Measurements from ENCODE around the gene PTPDC1.

Gene PTPDC1

GRCh38 chr9:94139672-94140417 lies 55.6 kb downstream of the PTPDC1 start:
- H3K4me1 ChIP-seq (ENCODE audit: control insufficient read depth, insufficient read depth, low read length, poor library complexity, severe bottlenecking): no peaks in the 10 kb centered on the region
- no peaks in the 10 kb centered on the region for H3K9me3 ChIP-seq (ENCODE audit: control insufficient read depth, low read length)
- H3K27me3 ChIP-seq (replicated peaks; ENCODE audit: control insufficient read depth, insufficient read depth, low read length, poor library complexity, severe bottlenecking): no peaks in the 10 kb centered on the region
- no peak for DNase-seq
- no peak overlapping the region for H3K4me3 ChIP-seq (ENCODE audit: insufficient read depth, low read depth, low read length, poor library complexity, severe bottlenecking)
- no peaks in the 10 kb centered on the region for H3K36me3 ChIP-seq (ENCODE audit: control insufficient read depth, insufficient read depth, low read length)
- no peak overlapping the region for H3K27ac ChIP-seq (ENCODE audit: insufficient read depth, low read length, poor library complexity, severe bottlenecking)

GRCh38 chr9:94140418-94140780 lies 56.1 kb downstream of the PTPDC1 start:
- Histone ChIP-seq H3K36me3 (ENCODE audit: control insufficient read depth, insufficient read depth, low read length) (no peaks in the 10 kb centered on the region), H3K27me3 (replicated peaks; ENCODE audit: control insufficient read depth, insufficient read depth, low read length, poor library complexity, severe bottlenecking) (no peaks in the 10 kb centered on the region), H3K4me3 (ENCODE audit: insufficient read depth, low read depth, low read length, poor library complexity, severe bottlenecking) (no peak overlapping the region), H3K4me1 (ENCODE audit: control insufficient read depth, insufficient read depth, low read length, poor library complexity, severe bottlenecking) (no peaks in the 10 kb centered on the region), H3K27ac (ENCODE audit: insufficient read depth, low read length, poor library complexity, severe bottlenecking) (no peak overlapping the region), H3K9me3 (ENCODE audit: control insufficient read depth, low read length) (no peaks in the 10 kb centered on the region)
- no peak for DNase-seq

GRCh38 chr9:94140791-94141790 lies 56.8 kb downstream of the PTPDC1 start:
- no peaks in the 10 kb centered on the region for H3K36me3 ChIP-seq (ENCODE audit: control insufficient read depth, insufficient read depth, low read length)
- H3K27ac ChIP-seq (ENCODE audit: insufficient read depth, low read length, poor library complexity, severe bottlenecking): no peak overlapping the region
- H3K4me1 ChIP-seq (ENCODE audit: control insufficient read depth, insufficient read depth, low read length, poor library complexity, severe bottlenecking): no peaks in the 10 kb centered on the region
- DNase-seq: no peak
- H3K4me3 ChIP-seq (ENCODE audit: insufficient read depth, low read depth, low read length, poor library complexity, severe bottlenecking): no peak overlapping the region
- H3K9me3 ChIP-seq (ENCODE audit: control insufficient read depth, low read length): no peaks in the 10 kb centered on the region
- H3K27me3 ChIP-seq (replicated peaks; ENCODE audit: control insufficient read depth, insufficient read depth, low read length, poor library complexity, severe bottlenecking): no peaks in the 10 kb centered on the region

GRCh38 chr9:94142353-94142752 lies 58.1 kb downstream of the PTPDC1 start:
- Histone ChIP-seq H3K4me1 (ENCODE audit: control insufficient read depth, insufficient read depth, low read length, poor library complexity, severe bottlenecking) (no peaks in the 10 kb centered on the region), H3K4me3 (ENCODE audit: insufficient read depth, low read depth, low read length, poor library complexity, severe bottlenecking) (no peak overlapping the region), H3K9me3 (ENCODE audit: control insufficient read depth, low read length) (no peaks in the 10 kb centered on the region), H3K36me3 (ENCODE audit: control insufficient read depth, insufficient read depth, low read length) (no peaks in the 10 kb centered on the region), H3K27ac (ENCODE audit: insufficient read depth, low read length, poor library complexity, severe bottlenecking) (no peak overlapping the region), H3K27me3 (replicated peaks; ENCODE audit: control insufficient read depth, insufficient read depth, low read length, poor library complexity, severe bottlenecking) (no peaks in the 10 kb centered on the region)
- DNase-seq: no peak

GRCh38 chr9:94144394-94144793 lies 60.1 kb downstream of the PTPDC1 start:
- Histone ChIP-seq H3K27ac (ENCODE audit: insufficient read depth, low read length, poor library complexity, severe bottlenecking) (no peak overlapping the region), H3K4me1 (ENCODE audit: control insufficient read depth, insufficient read depth, low read length, poor library complexity, severe bottlenecking) (no peaks in the 10 kb centered on the region), H3K36me3 (ENCODE audit: control insufficient read depth, insufficient read depth, low read length) (no peaks in the 10 kb centered on the region), H3K4me3 (ENCODE audit: insufficient read depth, low read depth, low read length, poor library complexity, severe bottlenecking) (no peak overlapping the region), H3K27me3 (replicated peaks; ENCODE audit: control insufficient read depth, insufficient read depth, low read length, poor library complexity, severe bottlenecking) (no peaks in the 10 kb centered on the region), H3K9me3 (ENCODE audit: control insufficient read depth, low read length) (no peaks in the 10 kb centered on the region)
- DNase-seq: no peak

GRCh38 chr9:94145640-94146039 lies 61.4 kb downstream of the PTPDC1 start:
- no peak overlapping the region for H3K27ac ChIP-seq (ENCODE audit: insufficient read depth, low read length, poor library complexity, severe bottlenecking)
- no peak for DNase-seq

GRCh38 chr9:94147776-94148175 lies 63.5 kb downstream of the PTPDC1 start:
- Histone ChIP-seq H3K27me3 (replicated peaks; ENCODE audit: control insufficient read depth, insufficient read depth, low read length, poor library complexity, severe bottlenecking) (no peaks in the 10 kb centered on the region), H3K36me3 (ENCODE audit: control insufficient read depth, insufficient read depth, low read length) (no peaks in the 10 kb centered on the region), H3K4me3 (ENCODE audit: insufficient read depth, low read depth, low read length, poor library complexity, severe bottlenecking) (no peak overlapping the region), H3K9me3 (ENCODE audit: control insufficient read depth, low read length) (no peaks in the 10 kb centered on the region), H3K27ac (ENCODE audit: insufficient read depth, low read length, poor library complexity, severe bottlenecking) (no peak overlapping the region), H3K4me1 (ENCODE audit: control insufficient read depth, insufficient read depth, low read length, poor library complexity, severe bottlenecking) (no peaks in the 10 kb centered on the region)
- DNase-seq: no peak

More at GRCh38 chr9:94145640-94146039, 61.4 kb downstream of the PTPDC1 start:
- H3K4me3 ChIP-seq (ENCODE audit: insufficient read depth, low read depth, low read length, poor library complexity, severe bottlenecking): no peak overlapping the region
- H3K9me3 ChIP-seq (ENCODE audit: control insufficient read depth, low read length): no peaks in the 10 kb centered on the region
- no peaks in the 10 kb centered on the region for H3K4me1 ChIP-seq (ENCODE audit: control insufficient read depth, insufficient read depth, low read length, poor library complexity, severe bottlenecking)
- H3K36me3 ChIP-seq (ENCODE audit: control insufficient read depth, insufficient read depth, low read length): no peaks in the 10 kb centered on the region
- no peaks in the 10 kb centered on the region for H3K27me3 ChIP-seq (replicated peaks; ENCODE audit: control insufficient read depth, insufficient read depth, low read length, poor library complexity, severe bottlenecking)

- H3K36me3 ChIP-seq (ENCODE audit: control insufficient read depth, insufficient read depth, low read length): no peaks in the 10 kb centered on the region
- DNase-seq: no peak
- H3K4me3 ChIP-seq (ENCODE audit: insufficient read depth, low read depth, low read length, poor library complexity, severe bottlenecking): no peak overlapping the region
- no peaks in the 10 kb centered on the region for H3K4me1 ChIP-seq (ENCODE audit: control insufficient read depth, insufficient read depth, low read length, poor library complexity, severe bottlenecking)
- no peaks in the 10 kb centered on the region for H3K27me3 ChIP-seq (replicated peaks; ENCODE audit: control insufficient read depth, insufficient read depth, low read length, poor library complexity, severe bottlenecking)
- no peaks in the 10 kb centered on the region for H3K9me3 ChIP-seq (ENCODE audit: control insufficient read depth, low read length)
- H3K27ac ChIP-seq (ENCODE audit: insufficient read depth, low read length, poor library complexity, severe bottlenecking): no peak overlapping the region
Measured at GRCh38 chr9:94148419-94148818, 64.2 kb downstream of the PTPDC1 start.

GRCh38 chr9:94149696-94150095 lies 65.4 kb downstream of the PTPDC1 start:
- Histone ChIP-seq H3K27ac (ENCODE audit: insufficient read depth, low read length, poor library complexity, severe bottlenecking) (no peak overlapping the region), H3K4me3 (ENCODE audit: insufficient read depth, low read depth, low read length, poor library complexity, severe bottlenecking) (no peak overlapping the region), H3K9me3 (ENCODE audit: control insufficient read depth, low read length) (no peaks in the 10 kb centered on the region)

GRCh38 chr9:94150279-94150828 lies 66.1 kb downstream of the PTPDC1 start:
- Histone ChIP-seq H3K9me3 (ENCODE audit: control insufficient read depth, low read length) (no peaks in the 10 kb centered on the region), H3K36me3 (ENCODE audit: control insufficient read depth, insufficient read depth, low read length) (no peaks in the 10 kb centered on the region), H3K4me3 (ENCODE audit: insufficient read depth, low read depth, low read length, poor library complexity, severe bottlenecking) (no peak overlapping the region), H3K27ac (ENCODE audit: insufficient read depth, low read length, poor library complexity, severe bottlenecking) (no peak overlapping the region), H3K4me1 (ENCODE audit: control insufficient read depth, insufficient read depth, low read length, poor library complexity, severe bottlenecking) (no peaks in the 10 kb centered on the region), H3K27me3 (replicated peaks; ENCODE audit: control insufficient read depth, insufficient read depth, low read length, poor library complexity, severe bottlenecking) (no peaks in the 10 kb centered on the region)
- DNase-seq: no peak

More at GRCh38 chr9:94149696-94150095, 65.4 kb downstream of the PTPDC1 start:
- Histone ChIP-seq H3K4me1 (ENCODE audit: control insufficient read depth, insufficient read depth, low read length, poor library complexity, severe bottlenecking) (no peaks in the 10 kb centered on the region), H3K36me3 (ENCODE audit: control insufficient read depth, insufficient read depth, low read length) (no peaks in the 10 kb centered on the region), H3K27me3 (replicated peaks; ENCODE audit: control insufficient read depth, insufficient read depth, low read length, poor library complexity, severe bottlenecking) (no peaks in the 10 kb centered on the region)
- no peak for DNase-seq

Measured in effector memory CD4-positive, alpha-beta T cell (primary cell).